HG03521 (cell line): Measurements from ENCODE around the gene WDR70.
A peak's percentile ranks its signal among the peaks of the same experiment; 100 is the strongest.
"Not testable (repeated sequence)": the region's sequence is repeated elsewhere in the genome, so short reads cannot be mapped to it uniquely, and the experiment has no call there.

Source experiments
- ATAC-seq: cut with Tn5 transposase; IDR thresholded peaks from one replicate; pipeline ENCODE4 v1.9.1; 2021; ENCODE audit warnings: mild to moderate bottlenecking, moderate library complexity; ENCODE audit not compliant: unreplicated experiment

The WDR70 gene

DNA sequence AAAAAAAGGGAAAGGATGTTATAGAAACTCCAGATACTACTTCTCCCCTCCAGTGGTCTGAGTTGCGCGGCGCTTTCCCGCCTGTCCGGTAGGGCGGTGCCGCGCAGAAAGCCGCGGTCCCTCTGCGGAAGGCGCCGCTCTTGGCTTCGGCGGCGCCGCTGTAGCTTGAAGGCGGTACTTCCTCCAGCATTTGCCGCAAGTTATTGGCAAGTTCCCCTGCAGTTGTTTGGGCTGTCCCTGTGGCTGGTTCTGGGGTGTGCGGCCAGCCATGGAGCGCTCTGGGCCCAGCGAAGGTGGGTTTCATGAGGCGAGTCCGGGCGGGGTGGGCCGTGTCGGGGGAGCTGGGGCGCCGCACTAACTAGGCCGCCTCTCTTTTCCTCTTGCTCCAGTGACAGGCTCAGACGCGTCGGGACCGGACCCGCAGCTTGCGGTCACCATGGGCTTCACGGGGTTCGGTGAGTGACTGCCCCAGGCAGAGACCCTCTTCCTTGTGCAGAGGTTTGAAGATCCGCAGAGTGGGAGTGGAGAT lies at the start of gene WDR70:
WDR70 (plus strand) TSS at position 219 of the 529 bp plus-strand sequence; CDS start at position 269, 50 bp downstream.
- peak; percentile 96 for ATAC-seq

DNA sequence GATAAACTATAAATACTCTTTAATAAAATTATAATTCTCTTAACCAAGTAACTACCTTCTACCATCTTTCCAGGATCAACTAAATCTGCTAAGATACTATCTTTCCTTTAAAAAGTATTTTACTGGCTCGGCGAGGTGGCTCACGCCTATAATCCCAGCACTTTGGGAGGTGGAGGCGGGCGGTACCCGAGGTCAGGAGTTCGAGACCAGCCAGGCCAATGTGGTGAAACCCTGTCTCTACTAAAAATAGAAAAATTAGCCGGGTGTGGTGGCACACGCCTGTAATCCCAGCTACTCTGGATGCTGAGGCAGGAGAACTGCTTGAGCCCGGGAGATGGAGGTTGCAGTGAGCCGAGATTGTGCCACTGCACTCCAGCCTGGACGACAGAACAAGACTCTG lies 44.4 kb upstream of the WDR70 start:
- ATAC-seq, result not testable (repeated sequence)

DNA sequence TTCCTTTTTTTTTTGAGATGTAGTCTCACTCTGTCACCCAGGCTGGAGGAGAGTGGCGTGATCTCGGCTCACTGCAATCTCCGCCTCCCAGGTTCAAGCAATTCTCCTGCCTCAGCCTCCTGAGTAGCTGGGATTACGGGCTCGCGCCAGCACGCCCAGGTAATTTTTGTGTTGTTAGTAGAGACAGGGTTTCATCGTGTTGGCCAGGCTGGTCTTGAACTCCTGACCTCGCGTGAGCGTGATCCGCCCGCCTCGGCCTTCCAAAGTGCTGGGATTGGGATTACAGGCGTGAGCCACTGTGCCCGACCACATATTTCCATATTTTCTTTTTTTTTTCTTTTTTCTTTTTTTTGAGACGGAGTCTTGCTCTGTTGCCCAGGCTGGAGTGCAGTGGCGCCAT lies 36.4 kb upstream of the WDR70 start:
- not testable (repeated sequence) for ATAC-seq

DNA sequence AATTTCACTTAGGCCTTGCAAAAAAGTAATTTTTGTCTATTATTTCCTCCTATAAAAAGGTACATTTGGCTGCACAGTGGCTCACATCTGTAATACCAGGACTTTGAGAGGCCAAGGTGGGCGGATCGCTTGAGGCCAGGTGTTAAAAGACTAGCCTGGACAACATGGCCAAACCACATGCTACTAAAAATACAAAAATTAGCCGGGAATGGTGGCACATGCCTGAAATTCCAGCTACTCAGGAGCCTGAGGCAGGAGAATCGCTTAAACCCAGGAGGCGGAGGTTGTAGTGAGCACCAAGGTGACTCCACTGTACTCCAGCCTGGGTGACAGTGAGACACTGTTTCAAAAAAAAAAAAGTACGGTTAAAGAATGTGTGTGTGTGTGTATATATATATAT lies 24.0 kb upstream of the WDR70 start:
- no peak for ATAC-seq

DNA sequence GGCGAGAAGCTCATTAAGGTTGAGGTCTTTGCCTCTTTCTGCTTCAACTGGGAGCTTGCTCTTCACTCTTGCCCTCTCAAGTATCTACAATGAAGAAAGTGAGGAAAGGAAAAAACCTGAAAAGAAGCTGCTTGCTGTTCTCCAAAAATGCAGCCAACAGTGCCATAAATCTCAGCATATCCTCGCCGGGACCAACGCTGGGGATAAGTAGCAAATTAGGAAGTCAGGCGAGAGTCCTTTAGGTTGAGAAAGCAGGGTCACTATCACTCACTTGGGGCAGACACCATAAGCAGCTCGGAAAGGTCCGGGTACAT lies 8.6 kb upstream of the WDR70 start:
- ATAC-seq, result no peak

DNA sequence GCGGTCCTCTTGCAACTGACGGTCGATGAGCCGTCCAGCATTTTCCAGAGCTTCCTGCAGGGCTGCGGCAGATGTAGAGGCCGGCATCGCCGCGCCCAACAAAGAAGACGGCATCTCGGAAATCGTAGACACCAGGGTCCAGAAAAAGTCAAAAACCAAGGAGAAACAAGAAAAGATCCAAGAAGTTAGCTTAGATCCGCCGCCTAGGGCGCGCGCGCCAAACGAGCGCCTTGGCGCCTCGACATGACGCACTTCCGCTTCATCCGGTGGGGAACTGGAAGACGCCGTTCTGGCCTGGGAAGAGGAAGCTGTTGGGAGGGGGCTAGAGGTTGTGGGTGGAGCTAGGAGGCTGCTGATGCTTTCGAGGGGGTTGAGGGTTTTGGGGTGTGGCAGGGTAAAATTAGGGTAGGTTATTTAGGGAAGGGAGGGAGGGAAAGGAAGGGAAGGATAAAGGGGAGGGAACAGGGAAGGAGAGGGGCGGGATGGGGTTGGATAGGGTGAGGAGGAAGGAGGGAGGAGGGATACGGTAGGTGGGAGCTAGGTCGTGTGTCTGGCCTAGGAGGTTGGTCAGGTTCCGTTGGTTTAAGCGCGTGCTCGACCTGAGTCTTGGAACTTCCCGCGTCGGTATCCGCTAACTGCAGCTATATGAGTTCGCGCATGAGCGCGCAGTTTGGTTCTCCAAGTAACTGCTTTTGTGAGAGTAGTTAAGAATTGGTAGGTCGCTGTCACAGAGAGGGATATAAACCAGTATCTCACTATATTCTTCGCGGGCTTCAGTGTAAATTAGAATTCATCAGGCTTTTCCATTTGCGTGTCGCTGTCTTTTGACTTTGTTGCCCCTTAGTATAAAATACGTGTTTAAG lies 8.0 kb upstream of the WDR70 start, which contains the start of gene NUP155:
NUP155 (minus strand) TSS at position 243 of the 863 bp plus-strand sequence; CDS start at position 114, 129 bp downstream.
- ATAC-seq, result peak; percentile 89

DNA sequence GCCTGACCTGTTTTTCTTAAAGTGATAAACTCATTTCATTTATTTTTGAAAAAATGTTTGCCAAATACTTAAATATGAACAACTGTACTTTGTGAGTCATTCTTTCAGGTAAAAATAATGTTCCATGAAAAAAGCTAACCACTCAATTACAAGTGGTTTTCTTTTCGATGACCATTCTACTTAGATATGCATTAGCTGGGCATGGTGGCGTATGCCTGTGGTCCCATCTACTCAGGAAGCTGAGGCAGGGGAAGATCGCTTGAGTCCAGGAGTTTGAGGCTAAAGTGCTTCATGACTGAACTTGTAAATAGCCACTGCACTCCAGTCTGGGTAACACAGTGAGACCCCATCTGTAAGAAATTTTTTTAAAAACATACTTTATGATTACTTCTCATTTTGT lies 4.0 kb upstream of the WDR70 start:
- ATAC-seq, result no peak

DNA sequence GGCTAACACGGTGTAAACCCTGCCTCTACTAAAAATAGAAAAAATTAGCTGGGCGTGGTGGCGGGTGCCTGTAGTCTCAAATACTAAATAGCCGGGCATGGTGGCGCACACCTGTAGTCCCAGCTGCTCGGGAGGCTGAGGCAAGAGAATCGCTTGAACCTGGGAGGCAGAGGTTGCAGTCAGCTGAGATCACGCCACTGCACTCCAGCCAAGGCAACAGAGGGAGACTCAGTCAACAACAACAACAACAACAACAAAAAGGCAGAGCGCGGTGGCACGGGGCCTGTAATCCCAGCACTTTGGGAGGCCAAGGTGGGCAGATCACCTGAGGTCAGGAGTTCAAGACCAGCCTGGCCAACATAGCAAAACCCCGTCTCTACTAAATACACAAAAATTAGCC lies 1.1 kb upstream of the WDR70 start:
- ATAC-seq, result not testable (repeated sequence)

DNA sequence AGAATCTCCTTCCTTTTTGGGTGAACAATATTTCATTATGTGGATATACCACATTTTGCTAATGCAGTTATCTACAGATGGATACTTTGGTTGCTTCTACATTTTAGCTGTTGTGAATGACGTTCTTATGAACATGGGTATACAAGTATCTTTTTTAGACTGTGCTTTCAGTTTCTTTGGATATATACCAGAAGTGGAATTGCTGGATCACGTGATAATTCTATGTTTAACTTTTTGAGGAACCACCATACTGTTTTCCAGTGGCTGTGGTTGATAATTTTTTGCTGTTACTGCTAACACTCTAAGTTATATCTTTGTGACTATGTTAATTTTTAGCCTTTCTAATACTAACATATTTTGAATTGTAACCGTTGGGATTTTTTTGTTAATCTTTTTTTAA lies 12.5 kb downstream of the WDR70 start:
- ATAC-seq, result no peak

DNA sequence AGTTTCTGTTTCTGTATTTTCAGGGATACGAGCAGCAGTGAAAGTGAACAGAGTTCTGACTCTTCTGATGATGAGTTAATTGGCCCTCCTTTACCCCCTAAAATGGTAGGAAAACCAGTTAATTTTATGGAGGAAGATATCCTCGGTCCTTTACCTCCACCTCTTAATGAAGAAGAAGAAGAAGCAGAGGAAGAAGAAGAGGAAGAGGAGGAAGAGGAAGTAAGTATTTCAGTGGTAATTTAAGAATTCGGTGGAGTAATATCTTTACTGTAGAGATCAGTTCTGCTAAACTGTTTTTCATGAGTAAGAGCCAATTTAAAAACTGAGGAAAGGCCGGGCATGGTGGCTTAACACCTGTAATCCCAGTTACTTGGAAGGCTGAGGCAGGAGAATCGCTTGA lies 17.2 kb downstream of the WDR70 start:
- ATAC-seq, result no peak

DNA sequence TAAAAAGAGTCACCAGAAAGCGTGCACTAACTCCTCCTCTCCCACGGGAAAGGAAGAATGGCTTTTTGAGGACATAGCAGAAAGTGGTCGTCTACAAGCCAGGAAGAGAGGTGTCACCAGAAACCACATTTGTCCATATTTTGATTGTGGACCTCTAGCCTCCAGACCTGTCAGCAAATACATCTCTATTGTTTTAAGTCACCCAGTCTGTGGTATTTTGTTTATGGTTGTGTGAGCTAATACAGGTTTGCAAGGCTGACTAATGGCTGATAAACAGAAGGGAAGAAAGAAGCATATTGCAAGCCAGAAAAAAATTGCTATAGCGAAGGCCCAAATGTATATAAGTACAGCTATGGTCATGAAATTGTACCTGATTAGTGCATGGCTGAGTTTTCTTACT lies 21.4 kb downstream of the WDR70 start:
- ATAC-seq, result no peak

DNA sequence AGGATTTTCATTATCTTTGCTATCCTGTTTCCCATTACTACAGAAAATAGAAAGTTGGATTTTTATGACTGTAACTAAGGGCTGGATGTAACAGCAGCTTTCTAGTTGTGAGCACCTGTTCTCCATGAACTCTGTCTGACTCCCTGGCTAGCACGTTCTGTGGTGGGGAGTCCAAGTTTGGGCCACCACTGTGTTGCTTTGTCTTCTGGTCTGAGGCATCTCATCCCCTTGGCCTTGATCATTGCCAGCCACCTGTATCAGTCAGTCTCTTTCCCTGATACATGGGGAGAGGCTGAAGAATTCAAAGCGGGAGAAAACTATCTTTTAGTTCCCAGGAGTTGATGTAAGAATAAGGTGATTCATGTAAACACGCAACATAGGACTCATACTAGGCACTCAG lies 33.4 kb downstream of the WDR70 start:
- no peak for ATAC-seq

DNA sequence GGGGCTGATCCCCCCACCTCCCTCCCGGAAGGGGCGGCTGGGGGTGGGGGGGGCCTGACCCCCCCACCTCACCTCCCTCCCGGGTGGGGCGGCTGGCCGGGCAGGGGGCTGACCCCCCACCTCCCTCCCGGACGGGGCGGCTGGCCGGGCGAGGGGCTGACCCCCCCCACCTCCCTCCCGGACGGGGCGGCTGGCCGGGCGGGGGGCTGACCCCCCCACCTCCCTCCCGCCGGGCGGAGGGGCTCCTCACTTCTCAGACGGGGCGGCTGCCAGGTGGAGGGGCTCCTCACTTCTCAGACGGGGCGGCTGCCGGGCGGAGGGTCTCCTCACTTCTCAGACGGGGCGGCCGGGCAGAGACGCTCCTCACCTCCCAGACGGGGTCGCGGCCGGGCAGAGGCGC lies 36.3 kb downstream of the WDR70 start:
- ATAC-seq, result not testable (repeated sequence)

DNA sequence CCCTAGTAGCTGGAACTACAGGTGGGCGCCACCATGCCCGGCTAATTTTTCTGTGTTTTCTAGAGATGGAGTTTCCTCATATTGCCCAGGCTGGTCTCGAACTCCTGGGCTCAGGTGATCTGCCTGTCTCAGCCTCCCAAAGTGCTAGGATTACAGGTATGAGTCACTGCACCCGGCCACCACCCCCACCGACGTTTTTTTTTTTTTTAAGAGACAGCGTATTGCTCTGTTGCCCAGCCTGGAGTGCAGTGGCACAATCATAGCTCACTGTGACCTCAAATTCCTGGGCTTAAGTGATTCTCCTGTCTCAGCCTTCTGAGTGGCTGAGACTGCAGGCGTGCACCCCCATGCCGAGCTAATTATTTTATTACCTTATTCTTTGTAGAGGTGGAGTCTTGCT lies 38.2 kb downstream of the WDR70 start:
- no peak for ATAC-seq

DNA sequence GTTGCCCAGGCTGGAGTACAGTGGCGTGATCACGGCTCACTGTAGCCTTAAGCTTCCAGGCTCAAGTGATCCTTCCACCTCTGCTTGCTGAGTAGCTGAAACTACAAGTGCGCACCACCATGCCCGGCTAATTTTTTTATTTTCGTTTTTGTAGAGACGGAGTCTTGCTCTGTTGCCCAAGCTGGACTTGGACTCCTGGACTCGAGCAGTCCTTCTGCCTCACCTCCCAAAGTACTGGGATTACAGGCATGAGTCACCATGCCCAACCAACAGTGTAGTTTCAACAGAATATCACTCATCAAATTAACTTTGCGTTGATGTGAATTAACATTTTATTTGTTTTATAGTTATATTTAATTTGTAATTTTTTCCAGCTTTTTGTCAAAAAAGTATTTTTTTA lies 45.3 kb downstream of the WDR70 start:
- no peak for ATAC-seq

DNA sequence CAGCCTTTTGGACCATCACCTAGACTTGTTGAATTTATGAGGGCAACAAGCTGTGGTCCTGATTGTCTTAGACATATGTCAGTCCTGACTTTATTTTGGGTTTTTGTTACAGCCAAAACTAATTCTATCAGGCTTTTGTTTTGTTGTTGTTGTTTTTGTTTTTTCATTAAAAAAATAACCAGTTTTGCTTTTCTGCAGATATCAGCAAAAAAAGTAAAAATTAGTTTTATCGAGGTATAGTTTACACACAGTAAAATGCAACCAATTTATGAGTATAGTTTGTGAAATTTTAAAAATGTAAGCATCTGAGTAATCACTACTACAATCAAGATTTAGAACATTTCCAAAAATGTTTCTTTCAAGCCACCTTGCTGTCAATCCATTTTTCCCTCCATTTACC lies 48.9 kb downstream of the WDR70 start:
- no peak for ATAC-seq

DNA sequence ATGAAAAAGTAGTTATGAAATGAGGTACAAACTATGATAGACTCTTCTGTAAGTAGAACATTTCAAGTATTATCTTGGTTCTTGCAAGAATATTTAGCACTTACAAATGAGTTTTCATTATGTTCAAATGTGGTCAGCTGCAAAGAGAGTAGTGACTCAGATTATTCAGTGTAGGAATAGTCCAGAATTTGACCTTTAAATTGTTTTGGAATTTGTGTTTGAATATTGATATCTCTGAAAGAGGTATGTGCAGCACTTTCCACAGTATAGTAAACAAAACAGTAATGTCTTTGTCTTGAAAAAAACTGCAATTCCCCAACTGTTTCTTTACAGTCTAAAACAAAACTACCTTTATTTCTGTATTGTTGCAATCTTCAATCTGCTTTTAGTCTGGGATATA lies 56.1 kb downstream of the WDR70 start:
- ATAC-seq, result no peak

DNA sequence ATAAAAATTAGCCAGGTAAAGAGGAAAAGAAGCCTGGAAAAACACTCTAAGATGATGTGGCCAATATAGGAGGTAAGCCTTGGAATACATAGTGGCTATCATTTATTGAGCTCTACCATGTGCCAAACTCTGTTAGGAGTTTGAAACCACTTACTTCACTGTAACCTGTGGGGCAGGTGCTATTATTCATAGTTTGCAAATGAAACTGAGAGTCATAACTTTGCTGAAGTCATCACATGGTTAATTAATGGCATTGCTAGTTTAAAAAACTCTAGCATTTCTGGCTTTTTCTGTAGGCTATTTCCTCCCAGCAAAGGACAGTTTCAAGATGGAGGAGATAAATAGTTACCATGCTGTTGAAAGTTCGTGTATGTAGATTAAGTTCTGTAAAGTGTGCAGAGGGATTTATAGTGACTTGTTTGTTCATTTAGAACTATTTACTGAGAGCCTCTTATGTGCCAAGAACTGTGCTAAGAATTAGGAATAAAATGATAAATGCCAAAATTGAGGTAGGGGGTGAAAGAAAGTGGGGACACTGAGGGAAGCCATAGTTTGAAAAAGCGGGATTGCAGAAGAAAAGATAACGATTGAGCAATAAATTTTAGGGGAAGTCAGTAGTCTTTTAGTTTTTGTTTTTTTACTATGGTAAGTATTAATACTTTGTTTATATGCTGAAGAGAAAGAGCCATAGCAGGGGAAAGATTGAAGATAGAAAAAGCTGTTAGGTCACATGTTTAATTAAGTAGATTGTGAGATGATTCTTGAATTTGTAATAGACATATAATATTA lies 57.2 kb downstream of the WDR70 start:
- ATAC-seq, result no peak

DNA sequence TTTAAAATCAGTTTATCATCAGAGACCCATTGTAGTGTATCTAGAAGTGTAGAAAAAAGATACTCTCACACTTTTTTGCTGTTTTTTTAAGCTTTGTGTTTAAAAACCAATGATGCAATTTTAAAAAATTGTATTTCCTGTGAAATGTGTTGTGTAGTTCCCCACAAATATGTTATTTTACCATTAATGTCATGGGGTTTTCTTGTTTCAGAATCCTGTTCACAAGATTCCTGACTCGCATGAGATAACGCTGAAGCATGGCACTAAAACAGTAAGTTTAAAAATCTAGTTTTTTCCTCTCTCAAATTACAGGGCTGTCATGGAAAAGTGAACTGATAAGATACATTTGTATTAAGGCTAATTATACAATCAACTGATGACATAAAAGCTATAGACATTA lies 58.6 kb downstream of the WDR70 start:
- no peak for ATAC-seq

DNA sequence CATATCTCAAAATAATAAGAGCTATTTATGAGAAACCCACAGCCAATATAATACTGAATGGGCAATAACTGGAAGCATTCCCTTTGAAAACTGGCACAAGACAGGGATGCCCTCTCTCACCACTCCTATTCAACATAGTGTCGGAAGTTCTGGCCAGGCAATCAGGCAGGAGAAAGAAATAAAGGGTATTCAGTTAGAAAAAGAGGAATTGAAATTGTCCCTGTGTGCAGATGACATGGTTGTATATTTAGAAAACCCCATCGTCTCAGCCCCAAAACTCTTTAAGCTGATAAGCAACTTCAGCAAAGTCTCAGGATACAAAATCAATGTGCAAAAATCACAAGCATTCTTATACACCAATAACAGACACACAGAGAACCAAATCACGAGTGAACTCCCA lies 66.7 kb downstream of the WDR70 start:
- ATAC-seq, result not testable (repeated sequence)

DNA sequence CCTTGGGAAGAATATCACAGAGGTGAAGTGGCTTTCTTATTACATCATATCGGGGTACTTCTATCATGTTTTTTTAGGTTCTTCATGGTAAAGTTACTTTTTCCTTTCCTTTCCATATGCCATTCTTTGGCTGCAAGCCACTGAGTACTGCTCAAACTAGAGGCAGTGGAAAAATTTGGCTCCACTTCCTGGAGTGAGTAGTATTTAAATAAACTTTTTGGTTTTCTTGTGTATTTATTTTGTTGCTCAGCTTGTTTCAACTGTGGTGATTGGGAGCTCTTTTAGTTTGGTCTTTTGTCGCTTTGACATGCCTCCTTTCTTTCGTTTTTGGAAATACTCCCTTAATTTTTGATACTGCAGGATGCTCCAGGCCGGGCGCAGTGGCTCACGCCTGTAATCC lies 69.8 kb downstream of the WDR70 start:
- ATAC-seq, result no peak

DNA sequence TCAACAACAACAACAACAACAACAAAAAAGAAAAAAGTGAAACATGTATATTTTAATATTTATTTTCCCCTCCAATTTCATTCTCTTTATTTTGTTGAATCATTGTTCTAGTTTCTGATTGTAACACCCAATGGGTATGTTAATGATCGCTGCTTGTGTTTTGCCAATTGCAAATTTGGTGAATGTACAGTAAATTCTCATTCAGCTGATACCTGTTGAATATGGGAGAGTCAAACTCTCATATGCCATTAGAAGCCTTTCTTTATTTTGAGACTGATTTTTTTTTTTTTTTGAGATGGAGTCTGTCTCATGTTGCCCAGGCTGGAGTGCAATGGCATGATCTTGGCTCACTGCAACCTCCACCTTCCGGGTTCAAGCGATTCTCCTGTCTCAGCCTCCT lies 72.9 kb downstream of the WDR70 start:
- ATAC-seq, result not testable (repeated sequence)
